D341Med (cell line): ENCODE results near the gene SNAP29.
A peak's percentile ranks its signal among the peaks of the same experiment; 100 is the strongest.
"Not testable (repeated sequence)": the region's sequence is repeated elsewhere in the genome, so short reads cannot be mapped to it uniquely, and the experiment has no call there.

ENCODE experiments used
- DNase-seq: peaks from one replicate; pipeline ENCODE4 v3.0.0; 2012; ENCODE audit warnings: low spot score

Gene SNAP29

DNA sequence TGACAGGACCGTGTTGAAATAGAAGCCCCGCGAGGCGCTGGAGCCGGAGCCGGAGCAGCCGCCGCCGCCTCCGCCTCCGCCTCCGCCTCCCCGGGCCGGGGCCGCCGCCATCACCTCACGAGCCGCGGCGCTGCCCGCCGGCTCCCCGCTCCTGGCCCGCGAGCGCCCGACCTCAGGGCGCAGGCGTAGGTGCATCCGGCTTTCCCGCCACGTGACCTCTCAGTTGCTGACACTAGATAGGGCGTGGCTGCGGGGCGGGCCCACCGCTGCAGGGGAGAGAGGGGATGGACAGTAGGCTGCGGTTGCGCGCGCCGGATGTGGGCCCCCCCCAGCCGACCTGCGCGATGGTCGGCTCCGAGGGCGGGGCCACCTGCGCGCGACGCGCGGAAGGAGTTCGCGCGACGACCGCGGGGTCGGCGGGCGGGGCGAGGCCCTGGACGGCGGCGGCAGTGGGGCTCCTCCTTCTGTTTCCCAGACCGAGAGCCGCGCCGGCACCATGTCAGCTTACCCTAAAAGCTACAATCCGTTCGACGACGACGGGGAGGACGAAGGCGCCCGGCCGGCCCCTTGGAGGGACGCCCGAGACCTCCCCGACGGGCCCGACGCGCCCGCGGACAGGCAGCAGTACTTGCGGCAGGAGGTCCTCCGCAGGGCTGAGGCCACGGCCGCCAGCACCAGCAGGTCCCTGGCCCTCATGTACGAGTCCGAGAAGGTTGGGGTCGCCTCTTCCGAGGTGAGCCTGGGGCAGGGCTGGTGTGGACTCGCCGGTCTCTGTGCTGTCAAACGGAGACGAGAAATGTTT, at the start of gene SNAP29, which contains the start of gene PI4KA:
Gene SNAP29 (plus strand): TSS at position 393 of the 802 bp plus-strand sequence. CDS start 104 bp downstream, at position 497.
Gene PI4KA (minus strand): TSS at position 197 of the 802 bp plus-strand sequence. CDS start 86 bp downstream, at position 111.
- DNase-seq, result peak; percentile 99

DNA sequence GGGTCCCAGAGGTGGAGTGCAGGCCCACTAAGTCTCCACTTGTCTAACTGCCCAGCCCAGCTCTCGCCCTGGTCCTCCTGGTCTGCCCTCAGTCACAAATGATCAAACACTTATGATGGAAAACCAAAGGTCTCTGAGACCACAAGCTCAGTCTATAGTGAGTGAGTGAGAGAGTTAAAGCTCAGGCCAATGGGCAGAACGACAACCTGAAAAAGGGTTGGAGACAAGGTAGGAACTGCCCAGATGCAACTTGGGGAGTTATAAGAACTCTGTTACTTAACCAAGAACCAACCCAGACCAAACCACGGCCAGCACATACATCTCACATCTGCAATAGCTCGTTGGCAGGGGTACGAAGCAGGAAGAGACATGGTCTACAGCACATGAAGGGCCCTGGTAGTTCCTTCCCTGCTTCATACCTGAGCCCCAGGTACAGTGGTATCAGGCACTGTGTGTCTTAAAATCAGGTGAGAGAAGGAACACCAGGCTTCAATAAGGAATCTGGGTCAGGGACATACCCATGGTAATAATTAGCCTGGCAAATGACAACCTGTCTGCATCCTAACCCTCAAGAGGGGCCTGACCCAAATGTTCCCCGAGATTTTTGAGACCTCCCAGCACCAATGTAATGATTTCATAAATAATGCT, 49.1 kb upstream of the SNAP29 start:
- no peak for DNase-seq

DNA sequence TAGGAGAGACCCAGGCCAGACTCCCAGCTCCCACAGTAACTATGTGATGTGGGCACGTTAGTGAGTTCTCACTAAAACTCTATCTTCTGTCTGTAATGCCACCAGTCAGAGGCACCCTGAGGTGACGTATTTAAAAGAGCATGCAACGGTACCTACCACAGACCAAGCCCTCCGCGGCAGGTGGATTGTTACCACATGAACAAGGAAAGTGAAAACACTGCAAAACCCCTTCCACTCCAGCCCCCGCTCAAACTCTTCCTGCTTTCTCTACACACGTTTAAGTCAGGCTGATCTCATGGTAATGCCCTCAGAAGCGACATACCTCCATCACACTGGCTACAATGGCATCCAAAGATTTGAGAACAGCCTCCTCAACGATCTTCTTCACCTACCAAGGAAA, 48.2 kb upstream of the SNAP29 start:
- no peak for DNase-seq

DNA sequence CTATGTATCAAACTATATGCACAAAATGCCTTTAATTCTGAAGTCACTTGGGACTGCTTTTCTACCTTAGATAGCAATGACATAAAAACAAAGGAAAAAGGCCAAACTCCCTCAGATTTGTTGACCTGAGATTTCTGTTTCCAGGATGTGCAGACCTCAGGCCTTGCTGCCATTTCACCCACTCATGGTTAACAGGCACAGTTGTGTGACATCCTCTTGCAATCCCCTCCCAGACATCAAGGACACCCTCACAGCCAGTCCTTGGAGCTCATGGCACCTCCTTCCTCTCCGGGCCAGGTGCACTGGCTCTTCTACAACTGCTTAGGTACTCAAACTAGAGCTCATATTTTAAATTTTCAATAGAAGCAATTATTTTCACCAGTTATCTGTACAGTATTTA, 47.6 kb upstream of the SNAP29 start:
- no peak for DNase-seq

DNA sequence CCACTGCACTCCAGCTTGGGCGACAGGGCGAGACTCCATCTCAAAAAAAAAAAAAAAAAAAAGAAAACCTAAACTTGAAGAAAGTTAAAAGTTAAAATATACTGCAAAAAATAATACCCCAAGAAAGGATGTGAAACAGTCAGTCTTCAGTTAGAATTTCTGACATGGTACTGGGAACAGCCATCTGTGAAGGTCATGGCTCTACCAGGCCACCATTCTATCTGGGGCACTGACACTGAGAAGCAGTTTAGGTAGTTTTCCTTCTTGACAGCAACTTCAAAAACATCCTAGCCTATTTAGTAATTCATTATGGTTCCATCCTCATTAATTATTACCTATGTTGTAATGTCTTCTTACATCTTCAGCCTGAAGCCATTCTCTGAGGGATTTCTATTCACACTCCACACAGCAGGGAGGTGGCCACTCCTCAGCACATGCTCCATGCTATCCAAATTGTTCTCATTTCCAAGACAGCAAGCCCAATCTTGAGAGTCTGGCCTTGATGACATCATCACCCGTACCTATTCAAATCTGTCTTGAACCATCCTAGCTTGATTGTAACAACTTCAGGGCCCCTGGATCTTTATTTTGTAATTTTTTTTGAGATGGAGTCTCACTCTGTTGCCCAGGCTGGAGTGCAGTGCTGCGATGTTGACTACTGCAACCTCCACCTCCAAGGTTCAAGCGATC, 46.7 kb upstream of the SNAP29 start:
- no peak for DNase-seq

DNA sequence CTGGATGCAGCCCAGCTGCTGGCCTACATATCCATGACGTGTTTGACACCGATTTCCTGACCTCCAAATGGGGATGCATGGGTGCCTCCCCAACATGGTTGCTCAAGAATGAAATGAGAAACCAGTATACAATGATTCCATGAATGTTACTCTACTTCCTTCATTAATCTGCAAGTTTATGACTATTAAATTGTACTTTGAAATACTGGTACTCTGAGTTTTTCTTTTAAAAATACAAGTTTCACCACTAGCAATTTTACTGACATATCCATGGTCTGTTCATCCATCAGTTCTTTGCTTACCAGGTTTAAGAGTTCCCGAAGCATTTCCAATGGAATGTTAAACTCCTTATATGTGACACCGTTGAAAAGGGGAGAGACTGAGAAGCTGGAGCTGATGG, 45.8 kb upstream of the SNAP29 start:
- no peak for DNase-seq

DNA sequence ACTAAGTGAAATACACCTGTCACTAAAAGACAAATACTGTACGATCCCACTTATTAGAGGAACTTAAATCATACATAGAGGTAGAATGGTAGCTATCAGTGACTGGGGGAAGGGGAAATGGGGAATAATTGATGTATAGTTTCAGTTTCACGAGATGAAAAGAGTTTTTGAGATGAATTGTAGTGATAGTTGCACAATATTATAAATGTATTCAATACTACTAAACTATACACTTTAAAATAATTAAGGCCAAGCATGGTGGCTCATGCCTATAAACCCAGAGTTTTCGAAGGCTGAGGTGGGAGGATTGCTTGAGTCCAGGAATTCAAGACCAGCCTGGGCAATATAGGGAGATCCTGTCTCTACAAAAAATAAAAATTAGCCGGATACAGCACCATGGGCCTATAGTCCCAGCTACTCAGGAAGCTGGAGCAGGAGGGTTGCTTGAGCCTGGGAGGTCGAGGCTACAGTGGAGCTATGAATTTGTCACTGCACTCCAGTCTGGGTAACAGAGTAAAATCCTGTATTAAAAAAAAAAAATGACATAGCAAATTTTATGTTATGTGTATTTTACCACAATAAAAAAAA, 44.5 kb upstream of the SNAP29 start:
- no peak for DNase-seq

DNA sequence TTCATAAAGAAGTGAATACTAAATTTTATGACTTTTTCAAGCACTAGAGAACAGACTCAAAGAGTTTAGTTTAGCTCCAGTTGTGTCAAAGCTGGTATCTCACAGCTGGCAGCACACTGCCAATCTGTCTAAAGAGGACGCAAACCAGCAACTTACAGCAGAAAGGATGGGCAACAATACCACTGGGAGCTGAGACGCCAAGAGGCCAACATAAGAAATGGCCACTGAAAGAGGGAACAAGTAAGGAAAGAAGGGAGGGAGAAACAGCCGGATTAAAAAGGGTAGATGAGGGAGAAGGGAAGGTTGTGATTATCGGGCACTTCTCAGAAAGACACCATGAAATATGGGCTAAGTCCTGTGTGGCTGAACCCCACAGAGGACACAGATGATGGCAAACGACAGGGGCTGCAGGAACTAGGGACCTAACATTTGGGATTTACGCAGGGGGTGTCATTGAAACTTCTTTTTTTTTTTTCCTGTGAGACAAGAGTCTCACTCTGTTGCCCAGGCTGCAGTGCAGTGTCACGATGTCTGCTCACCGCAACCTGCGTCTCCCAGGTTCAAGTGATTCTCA, 43.2 kb upstream of the SNAP29 start:
- no peak for DNase-seq

DNA sequence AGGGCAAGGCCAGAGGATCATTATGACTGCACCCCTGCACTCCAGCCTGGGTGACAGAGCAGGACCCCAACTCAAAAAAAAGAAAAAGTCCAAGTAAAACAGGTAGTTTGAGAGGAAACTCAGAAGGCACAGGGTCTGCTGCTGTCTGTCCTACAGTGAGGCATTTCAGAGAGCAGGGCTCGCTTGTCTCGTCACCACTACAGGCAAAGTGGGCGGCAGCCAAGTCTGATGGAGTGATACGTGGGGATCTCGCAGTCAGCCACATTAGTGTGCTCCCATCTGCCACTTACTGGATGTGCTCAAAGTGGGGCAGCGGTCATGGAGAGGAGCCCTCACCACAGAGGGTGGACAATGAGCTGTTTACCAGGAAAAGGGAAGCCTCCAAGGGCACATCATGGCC, 42.2 kb upstream of the SNAP29 start:
- no peak for DNase-seq

DNA sequence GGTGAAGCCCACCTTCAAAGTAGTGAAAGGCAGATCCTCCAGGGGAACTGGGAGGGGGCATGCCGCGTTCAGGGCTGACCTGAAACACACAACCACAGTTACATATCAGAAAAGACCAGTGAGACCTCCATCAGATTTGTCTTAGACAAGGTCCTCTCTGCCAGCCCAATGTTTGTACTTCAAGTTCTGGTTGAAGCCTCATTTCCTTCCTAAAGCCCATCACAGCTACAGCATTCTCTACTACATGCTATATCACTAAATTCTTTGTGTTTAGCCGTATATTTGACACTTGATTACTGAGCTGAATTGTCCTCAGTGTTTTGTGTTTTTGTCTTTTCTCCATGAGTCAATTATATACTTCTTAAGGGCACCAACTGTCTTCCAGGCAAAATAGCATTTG, 40.3 kb upstream of the SNAP29 start:
- no peak for DNase-seq

DNA sequence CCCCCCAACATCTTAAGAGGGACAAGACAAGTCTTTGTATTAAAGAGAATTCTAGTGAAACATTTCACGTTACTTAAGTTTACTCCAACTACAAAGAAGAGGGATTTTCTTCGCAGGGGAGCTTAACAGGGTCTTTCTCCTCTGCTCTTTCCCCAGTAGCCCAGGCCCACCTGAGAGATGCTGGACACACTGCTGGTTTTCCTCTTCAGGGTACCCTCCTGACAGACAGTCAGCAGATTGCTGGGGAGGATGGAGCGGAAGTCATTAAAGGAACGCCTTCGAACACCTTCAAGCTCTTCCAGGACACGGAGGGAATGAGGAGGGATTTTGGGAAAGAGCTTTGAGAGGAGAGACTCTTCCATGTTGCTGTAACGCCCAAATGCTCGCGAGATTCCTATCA, 39.3 kb upstream of the SNAP29 start:
- no peak for DNase-seq

DNA sequence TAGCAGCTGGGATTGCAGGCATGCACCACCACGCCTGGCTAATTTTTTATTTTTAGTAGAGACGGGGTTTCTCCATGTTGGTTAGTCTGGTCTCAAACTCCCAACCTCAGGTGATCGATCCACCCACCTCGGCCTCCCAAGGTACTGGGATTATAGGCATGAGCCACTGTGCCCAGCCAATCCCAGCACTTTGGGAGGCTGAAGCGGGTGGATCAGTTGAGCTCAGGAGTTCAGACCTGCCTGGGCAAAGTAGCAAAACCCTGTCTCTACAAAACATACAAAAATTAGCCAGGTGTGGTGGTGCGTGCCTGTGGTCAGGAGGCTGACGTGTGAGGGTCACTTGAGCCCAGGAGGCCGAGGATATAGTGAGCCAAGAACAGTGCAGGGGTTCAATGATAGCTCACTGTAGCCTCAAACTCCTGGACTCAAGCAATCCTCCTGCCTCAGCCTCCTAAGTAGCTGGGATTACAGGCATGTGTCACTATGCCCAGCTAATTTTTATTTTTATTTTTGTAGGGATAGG, 37.0 kb upstream of the SNAP29 start:
- not testable (repeated sequence) for DNase-seq

DNA sequence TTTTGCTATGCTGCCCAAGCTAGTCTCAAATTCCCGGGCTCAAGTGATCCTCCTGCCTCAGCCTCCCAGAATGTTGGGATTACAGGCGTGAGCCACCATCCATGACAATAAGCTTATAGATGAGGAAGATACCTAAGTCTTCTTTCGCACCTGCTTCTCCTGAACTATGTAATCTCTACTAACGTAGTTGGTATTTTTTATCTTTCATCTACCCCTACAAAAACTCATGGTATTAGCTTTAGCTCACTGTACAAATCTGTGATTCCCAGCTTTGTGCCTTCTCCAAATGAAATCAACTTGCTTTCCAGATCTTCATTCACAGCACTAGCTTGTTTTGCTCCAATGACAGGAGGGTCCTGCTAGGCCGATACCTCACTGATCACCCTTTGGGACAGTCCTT, 36.6 kb upstream of the SNAP29 start:
- DNase-seq, result no peak

DNA sequence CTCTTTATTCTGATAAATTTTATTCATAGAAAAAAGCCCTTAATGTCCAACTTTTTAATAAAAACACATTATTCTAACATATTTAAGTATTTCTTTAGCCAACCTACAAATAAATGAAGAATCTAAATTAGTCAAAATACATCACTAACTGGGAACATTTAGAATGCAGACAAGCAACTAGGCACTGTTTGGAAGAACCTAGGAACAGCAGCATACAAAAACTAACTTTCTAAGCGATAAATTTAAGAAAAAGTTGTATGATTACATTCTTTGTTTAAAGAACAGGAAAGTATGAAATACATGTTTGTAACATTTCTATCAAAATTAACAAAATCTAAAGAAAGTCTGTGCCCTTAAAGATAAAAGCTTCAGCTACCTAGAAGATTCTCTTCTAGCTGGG, 35.5 kb upstream of the SNAP29 start:
- no peak for DNase-seq

DNA sequence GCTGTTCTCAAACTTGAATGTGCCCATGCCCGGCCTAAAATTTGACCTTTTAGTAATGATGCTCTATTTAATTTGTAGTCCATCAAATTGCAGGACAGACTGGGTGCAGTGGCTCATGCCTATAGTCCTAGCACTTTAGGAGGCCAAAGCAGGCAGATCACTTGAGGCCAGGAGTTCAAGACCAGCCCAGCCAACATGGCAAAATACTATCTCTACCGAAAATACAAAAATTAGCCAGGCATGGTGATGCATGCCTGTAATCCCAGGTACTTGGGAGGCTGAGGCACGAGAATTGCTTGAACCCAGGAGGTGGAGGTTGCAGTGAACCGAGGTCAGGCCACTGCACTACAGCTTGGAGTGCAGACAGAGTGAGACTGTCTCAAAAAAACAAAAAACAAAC, 33.6 kb upstream of the SNAP29 start:
- DNase-seq, result not testable (repeated sequence)

DNA sequence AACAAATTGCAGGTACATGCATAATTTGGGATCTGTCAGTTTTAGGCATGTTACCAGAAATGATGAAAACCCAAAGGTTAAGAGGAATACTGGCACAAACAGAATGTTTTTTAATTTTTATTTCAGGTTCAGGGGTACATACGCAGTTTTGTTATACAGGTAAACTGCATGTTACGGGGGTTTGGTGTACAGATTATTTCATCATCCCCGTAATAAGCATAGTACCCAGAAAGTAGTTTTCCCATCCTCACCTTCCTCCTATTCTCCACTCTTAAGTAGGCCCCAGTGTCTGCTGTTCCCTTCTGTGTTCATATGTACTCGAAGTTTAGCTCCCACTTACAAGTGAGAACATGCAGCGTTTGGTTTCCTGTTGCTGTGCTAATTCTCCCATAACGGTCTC, 33.2 kb upstream of the SNAP29 start:
- DNase-seq, result no peak

DNA sequence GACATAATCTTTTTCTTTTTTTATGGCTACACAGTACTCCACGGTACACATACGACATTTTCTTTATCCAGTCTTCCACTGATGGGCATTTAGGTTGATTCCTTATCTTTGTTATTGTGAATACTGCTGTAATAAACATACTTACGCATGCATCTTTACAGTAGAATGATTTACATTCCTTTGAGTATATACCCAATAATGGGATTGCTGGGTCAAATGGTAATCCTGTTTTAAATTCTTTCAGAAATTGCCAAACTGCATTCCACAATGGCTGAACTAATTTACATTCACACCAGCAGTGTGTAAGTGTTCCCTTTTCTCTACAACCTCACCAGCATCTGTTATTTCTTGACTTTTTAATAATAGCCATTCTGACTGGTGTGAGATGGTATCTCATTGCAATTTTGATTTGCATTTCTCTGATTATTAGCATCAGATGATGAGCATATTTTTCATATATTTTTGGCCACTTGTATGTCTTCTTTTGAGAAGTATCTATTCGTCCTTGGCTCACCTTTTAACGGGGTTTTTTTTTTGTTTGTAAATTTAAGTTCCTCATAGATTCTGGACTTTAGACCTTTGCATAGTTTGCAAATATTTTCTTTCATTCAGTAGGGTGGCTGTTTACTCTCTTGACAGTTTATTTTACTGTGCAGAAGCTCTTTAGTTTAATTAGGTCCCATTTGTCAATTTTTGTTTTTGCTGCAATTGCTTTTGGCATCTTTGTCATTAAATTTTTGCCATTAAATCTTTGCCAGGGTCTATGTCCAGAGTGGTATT, 32.2 kb upstream of the SNAP29 start:
- DNase-seq, result not testable (repeated sequence)

DNA sequence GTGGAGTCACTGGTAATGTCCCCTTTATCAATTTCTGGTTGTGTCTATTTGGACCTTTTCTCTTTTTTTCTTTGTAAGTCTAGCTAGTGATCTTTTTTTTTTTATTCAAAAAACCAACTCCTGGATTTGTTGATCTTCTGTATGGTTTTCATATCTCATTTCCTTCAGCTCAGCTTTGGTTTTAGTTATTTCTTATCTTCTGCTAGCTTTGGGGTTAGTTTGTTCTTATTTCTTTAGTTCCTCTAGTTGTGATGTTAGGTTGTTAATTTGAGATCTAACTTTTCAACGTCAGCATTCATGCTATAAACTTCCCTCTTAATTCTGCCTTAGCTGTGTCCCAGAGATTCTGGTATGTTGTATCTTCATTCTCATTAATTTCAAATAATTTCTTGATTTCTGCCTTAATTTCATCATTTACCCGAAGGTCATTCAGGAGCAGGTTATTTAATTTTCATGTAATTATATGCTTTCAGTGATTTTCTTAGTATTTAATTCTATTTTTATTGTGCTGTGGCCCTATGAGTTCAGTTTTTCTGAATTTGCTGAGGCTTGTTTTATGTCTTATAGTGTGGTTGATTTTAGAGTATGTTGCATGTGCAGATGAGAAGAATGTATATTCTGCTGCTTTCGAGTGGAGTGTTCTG, 29.2 kb upstream of the SNAP29 start:
- DNase-seq, result no peak

DNA sequence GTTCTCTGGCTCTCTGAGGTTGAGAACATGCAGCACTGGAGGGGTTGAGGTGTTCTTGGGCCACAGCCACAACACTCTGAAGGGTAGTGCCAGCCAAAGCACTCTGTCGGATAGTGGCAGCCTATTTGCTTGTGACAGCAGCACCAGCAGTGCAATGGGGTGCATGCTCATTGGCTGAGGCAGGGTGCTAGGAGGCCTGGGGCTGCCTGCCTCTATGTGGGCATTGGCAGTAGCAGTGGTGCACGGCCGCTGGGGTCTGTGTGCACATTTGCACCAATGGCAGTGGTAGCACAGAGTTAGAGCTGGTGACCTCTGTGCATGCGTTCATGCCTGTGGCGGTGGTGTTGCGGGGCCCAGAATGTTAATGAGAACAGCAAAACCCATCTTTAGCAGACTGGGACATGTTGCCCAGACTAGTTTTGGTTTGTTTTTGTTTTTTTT, 25.6 kb upstream of the SNAP29 start:
- no peak for DNase-seq

DNA sequence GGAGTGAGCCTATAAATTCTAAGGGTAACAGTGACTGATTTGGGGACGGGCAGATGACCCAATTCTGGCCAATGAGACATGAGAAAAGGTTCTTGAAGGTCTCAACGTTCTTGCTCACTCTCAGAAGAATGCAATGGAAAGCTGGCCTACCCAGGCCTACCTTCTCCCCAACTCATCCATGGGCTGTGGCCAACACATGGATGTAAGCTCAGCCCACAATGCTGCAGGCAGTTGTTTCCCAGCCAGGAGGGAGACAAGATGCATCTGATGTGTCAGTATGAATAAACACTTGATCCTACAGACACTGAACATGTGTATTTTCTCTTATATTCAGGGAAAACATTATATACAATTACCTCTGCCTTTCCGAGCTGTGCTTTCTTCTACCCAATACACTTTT, 24.6 kb upstream of the SNAP29 start:
- DNase-seq, result no peak

DNA sequence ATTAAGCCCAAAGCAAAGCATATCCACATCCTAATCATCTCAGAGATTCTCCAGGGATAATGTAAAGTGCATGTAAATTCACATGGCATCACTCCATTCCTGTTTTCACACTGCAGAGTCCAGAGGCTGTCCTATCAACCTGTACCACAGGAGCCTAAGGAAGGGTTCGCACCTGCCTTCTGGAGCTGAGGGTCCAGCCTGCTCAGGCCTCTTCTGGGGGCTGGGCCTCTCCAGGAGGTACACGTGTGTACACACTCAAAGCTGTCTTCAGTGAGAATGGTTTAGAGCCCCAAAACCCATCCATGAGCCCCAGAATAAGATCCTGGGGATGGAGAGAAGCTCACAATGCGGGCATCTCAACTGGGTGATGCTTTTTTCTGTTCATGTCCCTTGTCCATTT, 24.1 kb upstream of the SNAP29 start:
- no peak for DNase-seq
